SK-N-MC (cell line): ENCODE measurements around the gene LHX5.

Experiments
- DNase-seq: peaks from one replicate; pipeline ENCODE4 v3.0.0-alpha.2; 2011; ENCODE audit warnings: low read depth, low spot score
- H3K27ac ChIP-seq: fragments of 200-600 bp; sonication (generic); 2 replicates; pipeline ENCODE4 v1.5.1; 2016; ENCODE audit warnings: mixed run types
- H3K36me3 ChIP-seq: fragments of 200-600 bp; sonication (generic); 2 replicates; pipeline ENCODE4 v1.6.1; 2017; ENCODE audit warnings: antibody characterized with exemption, low read length, mixed read lengths; ENCODE audit not compliant: insufficient read depth
- H3K4me3 ChIP-seq: fragments of 200-600 bp; sonication (generic); 2 replicates; pipeline ENCODE4 v1.5.1; 2016
- H3K9ac ChIP-seq: fragments of 200-600 bp; sonication (generic); 2 replicates; pipeline ENCODE4 v1.8.0; 2017; ENCODE audit warnings: mixed run types, mixed read lengths; ENCODE audit not compliant: insufficient read length
- H3K9me3 ChIP-seq: fragments of 200-600 bp; sonication (generic); 2 replicates; pipeline ENCODE4 v1.6.1; 2017; ENCODE audit warnings: low read depth, mild to moderate bottlenecking, antibody characterized with exemption, low read length, moderate library complexity, mixed read lengths
- EZH2 ChIP-seq: fragments of 200-600 bp; sonication (generic); IDR thresholded peaks from one replicate; pipeline ENCODE4 v1.6.1; 2017; ENCODE audit warnings: antibody characterized with exemption
- FOXP2 ChIP-seq: optimal IDR thresholded peaks from 2 replicates; pipeline ENCODE3; 2011; ENCODE audit warnings: mild to moderate bottlenecking, moderate library complexity; ENCODE audit not compliant: insufficient read depth; ENCODE audit errors: extremely low read length, control extremely low read depth
- POLR2AphosphoS5 ChIP-seq: IDR thresholded peaks from 2 replicates; pipeline ENCODE4 v1.6.1; 2012; ENCODE audit warnings: mild to moderate bottlenecking, low read depth, low read length, borderline replicate concordance

Gene LHX5

DNA sequence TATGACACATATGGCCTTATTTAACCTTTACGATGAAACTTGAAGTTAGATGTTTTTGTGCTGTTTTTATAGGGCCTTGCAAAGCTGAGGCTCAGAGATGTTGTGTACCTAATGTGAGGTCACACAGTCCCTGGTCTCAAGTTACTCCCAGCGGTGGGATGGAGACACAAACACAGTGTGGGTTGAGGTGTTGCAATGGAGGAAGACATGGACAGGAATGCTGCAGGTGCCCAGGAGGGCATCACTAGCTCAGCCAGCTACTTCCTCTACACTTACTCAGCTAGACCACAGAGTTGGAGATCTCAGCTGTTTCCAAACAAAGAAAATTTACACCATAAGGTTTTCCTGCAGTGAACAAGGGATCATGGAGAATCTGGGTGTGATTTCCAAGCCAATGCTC lies 15.5 kb downstream of the LHX5 start:
- Histone ChIP-seq H3K9me3 (no peaks in the 10 kb centered on the region), H3K27ac (no peak overlapping the region), H3K4me3 (no peak overlapping the region), H3K9ac (no peak overlapping the region), H3K36me3 (no peaks in the 10 kb centered on the region)
- TF ChIP-seq POLR2AphosphoS5 (no peak), FOXP2 (no peak), EZH2 (no peak)
- no peak for DNase-seq

GRCh38 chr12:113453330-113453729 lies 18.3 kb downstream of the LHX5 start:
- Histone ChIP-seq H3K9me3 (no peaks in the 10 kb centered on the region), H3K9ac (no peak overlapping the region), H3K27ac (no peak overlapping the region), H3K4me3 (no peak overlapping the region), H3K36me3 (no peaks in the 10 kb centered on the region)
- no peak for DNase-seq
- TF ChIP-seq POLR2AphosphoS5 = no peak
- TF ChIP-seq EZH2 = no peak
- TF ChIP-seq FOXP2 = no peak

DNA sequence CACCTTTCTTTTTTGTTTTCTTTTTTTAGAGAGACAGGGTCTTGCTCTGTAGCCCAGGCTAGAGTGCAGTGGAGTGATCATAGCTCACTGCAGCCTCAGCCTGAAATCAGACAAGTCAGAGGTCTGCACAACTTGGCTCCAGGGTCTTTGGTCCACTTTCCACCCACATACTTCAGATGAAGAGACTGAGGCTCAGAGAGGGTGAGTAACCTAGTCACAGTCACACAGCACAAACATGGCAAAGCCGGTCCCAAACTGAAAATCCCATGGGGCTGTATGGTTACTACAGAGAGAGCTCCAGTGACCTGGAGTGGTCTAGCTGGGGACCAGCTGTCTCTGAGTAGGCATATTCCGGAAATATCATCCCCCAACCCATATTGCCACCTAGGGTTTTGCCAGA lies 19.2 kb downstream of the LHX5 start:
- H3K9ac ChIP-seq = no peak overlapping the region
- H3K27ac ChIP-seq = no peak overlapping the region
- no peaks in the 10 kb centered on the region for H3K36me3 ChIP-seq
- no peak for DNase-seq
- no peak overlapping the region for H3K4me3 ChIP-seq
- TF ChIP-seq FOXP2 (no peak), EZH2 (no peak), POLR2AphosphoS5 (no peak)
- no peaks in the 10 kb centered on the region for H3K9me3 ChIP-seq

DNA sequence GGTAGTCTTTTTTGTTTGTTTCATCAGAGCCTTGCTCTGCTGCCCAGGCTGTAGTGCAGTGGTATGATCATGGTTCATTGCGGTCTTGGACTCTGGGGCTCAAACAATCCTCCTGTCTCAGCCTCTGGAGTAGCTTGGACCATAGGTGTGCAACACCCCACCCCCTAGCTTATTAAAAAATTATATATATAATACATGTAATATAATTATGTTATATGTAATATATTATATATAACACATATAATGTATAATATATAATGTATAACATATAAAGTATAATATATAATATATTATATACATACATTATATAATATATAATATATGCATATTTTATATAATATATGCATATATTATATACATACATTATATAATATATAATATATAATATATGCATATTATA lies 21.8 kb downstream of the LHX5 start:
- DNase-seq = no peak
- Histone ChIP-seq H3K27ac (no peak overlapping the region), H3K9me3 (no peaks in the 10 kb centered on the region), H3K9ac (no peak overlapping the region), H3K36me3 (no peaks in the 10 kb centered on the region), H3K4me3 (no peak overlapping the region)
- TF ChIP-seq POLR2AphosphoS5 (no peak), EZH2 (no peak), FOXP2 (no peak)

GRCh38 chr12:113449299-113449698 lies 22.4 kb downstream of the LHX5 start:
- Histone ChIP-seq H3K4me3 (no peak overlapping the region), H3K27ac (no peak overlapping the region), H3K9me3 (no peaks in the 10 kb centered on the region), H3K36me3 (no peaks in the 10 kb centered on the region), H3K9ac (no peak overlapping the region)
- no peak for DNase-seq
- TF ChIP-seq POLR2AphosphoS5 = no peak
- TF ChIP-seq FOXP2 = no peak
- TF ChIP-seq EZH2 = no peak

- H3K27ac ChIP-seq = no peak overlapping the region
- no peak for DNase-seq
- H3K9me3 ChIP-seq = no peaks in the 10 kb centered on the region
- no peak overlapping the region for H3K4me3 ChIP-seq
- no peaks in the 10 kb centered on the region for H3K36me3 ChIP-seq
- H3K9ac ChIP-seq = no peak overlapping the region
- no peak for TF ChIP-seq POLR2AphosphoS5
- no peak for TF ChIP-seq EZH2
- no peak for TF ChIP-seq FOXP2
Observed at GRCh38 chr12:113448873-113449272, 22.8 kb downstream of the LHX5 start.

DNA sequence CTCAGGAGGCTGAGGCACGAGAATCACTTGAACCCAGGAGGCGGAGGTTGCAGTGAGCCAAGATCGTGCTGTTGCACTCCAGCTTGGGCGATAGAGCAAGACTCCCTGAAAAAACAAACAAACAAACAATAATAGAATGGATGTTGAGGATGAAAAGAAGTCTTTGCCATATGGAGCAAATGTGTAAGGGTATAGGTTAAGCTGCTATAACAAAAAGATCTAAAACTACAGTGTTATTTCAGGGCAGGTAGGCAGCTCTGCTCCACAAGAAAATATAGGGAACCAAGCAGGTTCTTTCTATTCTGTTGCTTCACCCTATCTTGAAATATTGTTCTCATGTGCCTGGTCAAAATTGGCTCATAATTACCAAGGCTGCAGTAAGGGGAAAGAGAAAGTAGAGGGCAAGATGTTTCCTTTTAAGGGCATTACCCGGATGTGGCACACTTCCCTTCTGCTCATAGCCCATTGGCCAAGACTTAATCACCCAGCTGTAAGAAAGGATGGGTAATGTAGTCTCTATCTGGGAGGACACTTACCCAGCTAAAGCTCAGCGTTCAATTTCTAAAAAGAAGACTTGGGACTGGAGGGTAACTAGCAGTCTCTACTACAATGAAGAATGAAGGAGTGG lies 26.0 kb downstream of the LHX5 start:
- no peaks in the 10 kb centered on the region for H3K36me3 ChIP-seq
- H3K9me3 ChIP-seq = no peaks in the 10 kb centered on the region
- no peak overlapping the region for H3K9ac ChIP-seq
- TF ChIP-seq EZH2 (no peak), POLR2AphosphoS5 (no peak), FOXP2 (no peak)
- no peak overlapping the region for H3K4me3 ChIP-seq
- no peak overlapping the region for H3K27ac ChIP-seq
- no peak for DNase-seq

- TF ChIP-seq FOXP2 (no peak), EZH2 (no peak), POLR2AphosphoS5 (no peak)
- no peak overlapping the region for H3K4me3 ChIP-seq
- no peak for DNase-seq
- H3K9ac ChIP-seq = no peak overlapping the region
- no peak overlapping the region for H3K27ac ChIP-seq
- H3K9me3 ChIP-seq = no peaks in the 10 kb centered on the region
- no peaks in the 10 kb centered on the region for H3K36me3 ChIP-seq
Observed at GRCh38 chr12:113443030-113443539, 28.6 kb downstream of the LHX5 start.
